Suprapubic skin (tissue), 4 donors: ENCODE results near the gene AP2B1. TPM values are rescaled to one million over a fixed set of nuclear protein-coding genes. Genes with fewer than 3 reads are reported as not detected.

Source experiments
- DNase-seq, 2 donors: peaks; one replicate each; pipeline ENCODE4 v3.0.0-alpha.2; 2019; ENCODE audit warnings: low spot score in 2 of 2
- H3K27ac ChIP-seq: fragments of 200-600 bp; sonication (generic); one replicate; pipeline ENCODE4 v1.5.1; 2019
- H3K27me3 ChIP-seq: fragments of 200-600 bp; sonication (generic); one replicate; pipeline ENCODE4 v1.5.1; 2019
- H3K36me3 ChIP-seq: fragments of 200-600 bp; sonication (generic); one replicate; pipeline ENCODE4 v1.5.1; 2019
- H3K4me1 ChIP-seq: fragments of 200-600 bp; sonication (generic); one replicate; pipeline ENCODE4 v1.5.1; 2019
- H3K4me3 ChIP-seq: fragments of 200-600 bp; sonication (generic); one replicate; pipeline ENCODE4 v1.5.1; 2019; ENCODE audit warnings: mild to moderate bottlenecking
- H3K9me3 ChIP-seq: fragments of 200-600 bp; sonication (generic); one replicate; pipeline ENCODE4 v1.5.1; 2019
- CTCF ChIP-seq, 2 donors: fragments of 200-600 bp in 1 of 2; fragments of 450-650 bp in 1 of 2; sonication (generic) in 1 of 2; IDR thresholded peaks; one replicate each; pipeline ENCODE4 v1.5.1; 2016 to 2019; ENCODE audit warnings: antibody characterized with exemption in 2 of 2, mild to moderate bottlenecking in 1 of 2, moderate library complexity in 1 of 2
- EP300 ChIP-seq: sonication (generic); formaldehyde crosslinking; IDR thresholded peaks from one replicate; pipeline ENCODE4 v1.6.1; 2017; ENCODE audit warnings: antibody characterized with exemption
- POLR2A ChIP-seq, 2 donors: fragments of 450-650 bp; IDR thresholded peaks; one replicate each; pipeline ENCODE4 v1.6.1; 2017; ENCODE audit warnings: antibody characterized with exemption in 2 of 2, mild to moderate bottlenecking in 2 of 2, moderate library complexity in 2 of 2
- POLR2AphosphoS5 ChIP-seq, 3 donors: sonication (generic); formaldehyde crosslinking; IDR thresholded peaks; one replicate each; pipeline ENCODE4 v1.6.1; 2017; ENCODE audit warnings: antibody characterized with exemption in 3 of 3
- WGBS: methylation state at CpG from one replicate; pipeline ENCODE4 v1.1.5; 2018; 5-methylcytosine and 5-hydroxymethylcytosine counted together
- total RNA-seq, 4 donors: library from RNA; depleted of rRNA; stranded (reverse); fragments of >200 nt; gene quantifications; one replicate each; pipeline ENCODE4 v1.1.0, GENCODE V29; 2016

Gene AP2B1
- total RNA-seq, 4 donors from 2014 or later, result 41.3 to 50.0 (median 45.3) TPM

DNA sequence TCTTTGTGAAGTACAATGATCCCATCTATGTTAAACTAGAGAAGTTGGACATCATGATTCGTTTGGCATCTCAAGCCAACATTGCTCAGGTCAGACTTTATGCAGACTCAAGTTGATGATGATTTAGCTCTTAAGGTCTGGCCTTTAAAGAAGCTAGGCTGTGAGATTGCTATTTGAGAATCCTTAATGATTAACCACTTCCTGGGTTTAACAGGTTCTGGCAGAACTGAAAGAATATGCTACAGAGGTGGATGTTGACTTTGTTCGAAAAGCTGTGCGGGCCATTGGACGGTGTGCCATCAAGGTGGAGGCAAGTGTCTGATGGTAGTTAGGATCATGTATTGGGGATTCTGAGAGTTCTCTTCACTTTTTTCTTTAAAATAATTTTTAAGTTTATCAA is 40.3 kb downstream of the AP2B1 start:
- TF ChIP-seq POLR2AphosphoS5 (IDR thresholded peaks at IDR 0.05) (no peak), CTCF (IDR thresholded peaks at IDR 0.05) (no peak), EP300 (no peak), POLR2A (IDR thresholded peaks at IDR 0.05) (no peak)
- Histone ChIP-seq H3K27me3 (no peaks in the 10 kb centered on the region), H3K36me3 (peaks cover 62% of the 10 kb centered on the region), H3K4me3 (no peak overlapping the region), H3K9me3 (no peaks in the 10 kb centered on the region), H3K27ac (no peak overlapping the region), H3K4me1 (no peaks in the 10 kb centered on the region)
- no peak for DNase-seq
- WGBS, result 96% methylated on average over 4 of the region's 4 CpGs

GRCh38 chr17:35630530-35631148 is 43.5 kb downstream of the AP2B1 start:
- no peak for TF ChIP-seq CTCF (IDR thresholded peaks at IDR 0.05)
- no peak for TF ChIP-seq POLR2A (IDR thresholded peaks at IDR 0.05)
- no peak for TF ChIP-seq POLR2AphosphoS5 (IDR thresholded peaks at IDR 0.05)
- TF ChIP-seq EP300, result no peak
- H3K27me3 ChIP-seq, result no peaks in the 10 kb centered on the region
- DNase-seq, result no peak
- no peak overlapping the region for H3K4me3 ChIP-seq
- no peaks in the 10 kb centered on the region for H3K4me1 ChIP-seq
- H3K9me3 ChIP-seq, result no peaks in the 10 kb centered on the region
- 80% methylated on average over 1 of the region's 1 CpG for WGBS
- H3K36me3 ChIP-seq, result peaks cover 63% of the 10 kb centered on the region
- H3K27ac ChIP-seq, result no peak overlapping the region

DNA sequence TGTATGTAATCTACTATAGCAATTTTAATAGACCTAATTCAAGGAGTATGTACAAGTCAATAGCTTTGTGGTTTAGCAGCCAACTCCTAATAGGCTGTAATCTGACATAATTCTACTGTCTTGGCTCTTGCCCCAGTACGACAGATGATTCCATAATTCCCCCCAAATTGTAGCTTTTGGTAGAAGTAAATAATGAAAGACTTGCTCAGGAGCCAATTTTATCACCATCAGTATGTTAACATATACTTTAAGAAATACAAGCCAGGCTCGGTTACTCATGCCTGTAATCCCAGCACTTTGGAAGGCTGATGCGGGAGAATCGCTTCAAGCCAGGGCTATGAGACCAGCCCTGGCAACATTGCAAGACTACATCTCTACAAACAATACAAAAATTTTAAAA is 53.9 kb downstream of the AP2B1 start:
- 89% methylated on average over 4 of the region's 4 CpGs for WGBS
- no peaks in the 10 kb centered on the region for H3K4me1 ChIP-seq
- TF ChIP-seq EP300 (no peak), POLR2AphosphoS5 (IDR thresholded peaks at IDR 0.05) (no peak), CTCF (IDR thresholded peaks at IDR 0.05) (no peak), POLR2A (IDR thresholded peaks at IDR 0.05) (no peak)
- no peaks in the 10 kb centered on the region for H3K27me3 ChIP-seq
- no peak for DNase-seq
- peaks cover 76% of the 10 kb centered on the region for H3K36me3 ChIP-seq
- no peaks in the 10 kb centered on the region for H3K9me3 ChIP-seq
- no peak overlapping the region for H3K27ac ChIP-seq
- no peak overlapping the region for H3K4me3 ChIP-seq

DNA sequence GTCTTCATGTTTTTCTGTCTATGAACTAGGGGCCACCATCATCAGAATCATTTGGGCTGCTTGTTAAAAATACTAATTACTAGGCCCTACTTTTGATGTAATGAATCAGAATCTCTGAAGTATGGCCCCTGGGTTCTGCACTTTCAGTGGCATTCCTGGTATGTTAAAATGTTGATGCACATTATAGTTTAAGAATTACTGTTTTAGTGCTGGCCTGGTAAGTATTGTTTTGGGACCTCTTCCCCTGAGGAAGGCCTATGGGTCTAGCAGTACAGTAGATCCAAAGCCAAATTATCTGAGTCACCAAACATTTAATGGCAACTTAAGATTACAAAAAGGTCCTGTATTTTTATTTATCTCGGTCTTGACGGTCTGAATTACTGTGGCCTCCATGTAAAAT is 58.8 kb downstream of the AP2B1 start:
- no peak overlapping the region for H3K4me3 ChIP-seq
- no peak for DNase-seq
- no peak overlapping the region for H3K27ac ChIP-seq
- no peaks in the 10 kb centered on the region for H3K27me3 ChIP-seq
- TF ChIP-seq EP300, result no peak
- TF ChIP-seq POLR2AphosphoS5 (IDR thresholded peaks at IDR 0.05), result no peak
- TF ChIP-seq CTCF (IDR thresholded peaks at IDR 0.05), result no peak
- no peak for TF ChIP-seq POLR2A (IDR thresholded peaks at IDR 0.05)
- WGBS, result 48% methylated on average over 2 of the region's 2 CpGs
- peaks cover 45% of the 10 kb centered on the region for H3K36me3 ChIP-seq
- H3K9me3 ChIP-seq, result no peaks in the 10 kb centered on the region
- no peaks in the 10 kb centered on the region for H3K4me1 ChIP-seq

- H3K4me1 ChIP-seq, result no peaks in the 10 kb centered on the region
- H3K27me3 ChIP-seq, result no peaks in the 10 kb centered on the region
- H3K27ac ChIP-seq, result no peak overlapping the region
- TF ChIP-seq POLR2AphosphoS5 (IDR thresholded peaks at IDR 0.05), result no peak
- no peak for TF ChIP-seq CTCF (IDR thresholded peaks at IDR 0.05)
- TF ChIP-seq POLR2A (IDR thresholded peaks at IDR 0.05), result no peak
- no peak for TF ChIP-seq EP300
- WGBS, result 95% methylated on average over 1 of the region's 1 CpG
- no peak overlapping the region for H3K4me3 ChIP-seq
- DNase-seq, result no peak
- H3K36me3 ChIP-seq, result peaks cover 18% of the 10 kb centered on the region
- no peaks in the 10 kb centered on the region for H3K9me3 ChIP-seq
Measured at GRCh38 chr17:35651467-35651866, 64.3 kb downstream of the AP2B1 start.
